Astrocyte (in vitro differentiated cells and primary cell): ENCODE data around the gene LMO7.

ENCODE experiments used
- CTCF ChIP-seq: IDR thresholded peaks from 2 replicates; pipeline ENCODE4 v1.5.1; 2011; ENCODE audit warnings: low read depth, mild to moderate bottlenecking, inconsistent platforms, low read length, moderate library complexity; ENCODE audit not compliant: insufficient read depth
- EZH2 ChIP-seq: IDR thresholded peaks from 2 replicates; pipeline ENCODE4 v1.6.1; 2012; ENCODE audit warnings: mild to moderate bottlenecking, low read length, inconsistent platforms; ENCODE audit not compliant: insufficient read depth

DNA sequence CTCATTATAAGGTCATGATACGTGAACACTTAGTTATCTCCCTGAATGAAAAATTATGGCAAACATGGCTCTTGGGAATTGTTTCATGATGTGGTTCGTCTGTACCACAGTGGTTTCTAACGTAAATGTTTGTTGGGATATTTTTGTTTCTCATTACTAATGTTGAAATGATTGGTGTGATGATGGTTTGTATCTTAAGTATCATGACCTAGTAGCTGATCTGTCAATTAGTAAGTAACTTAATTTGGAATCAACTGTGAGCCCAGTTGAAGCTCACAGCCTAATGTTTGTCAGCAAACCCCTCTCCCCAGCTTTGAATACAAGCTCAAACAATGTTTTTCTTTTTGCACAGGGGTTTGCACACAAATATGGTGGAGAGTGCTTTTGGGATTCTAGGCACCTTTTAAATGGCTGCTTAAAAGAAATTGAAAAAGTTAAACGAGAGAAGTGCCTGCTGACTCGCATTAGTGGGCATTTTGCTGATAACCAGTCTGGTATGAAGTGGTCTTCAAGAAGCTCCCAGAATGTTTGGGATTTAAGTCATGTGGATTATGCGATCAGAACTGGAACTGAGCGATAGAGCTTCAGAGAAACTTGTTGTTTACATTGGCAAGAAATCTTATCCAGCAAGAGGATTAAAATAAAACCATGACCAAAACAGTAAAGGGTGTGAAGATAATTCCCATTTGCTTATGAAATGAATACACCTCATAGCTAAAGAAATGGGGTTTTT, 68.2 kb downstream of the LMO7 start:
- TF ChIP-seq CTCF = no peak
- no peak for TF ChIP-seq EZH2
